Measurements from ENCODE around the gene UNC13D. TPM values are rescaled to one million over a fixed set of nuclear protein-coding genes. Genes with fewer than 3 reads are reported as not detected.
"Not testable (repeated sequence)": the region's sequence is repeated elsewhere in the genome, so short reads cannot be mapped to it uniquely, and the experiment has no call there.

UNC13D gene
- polyA plus RNA-seq, 1 experiment: 0.16 TPM

DNA sequence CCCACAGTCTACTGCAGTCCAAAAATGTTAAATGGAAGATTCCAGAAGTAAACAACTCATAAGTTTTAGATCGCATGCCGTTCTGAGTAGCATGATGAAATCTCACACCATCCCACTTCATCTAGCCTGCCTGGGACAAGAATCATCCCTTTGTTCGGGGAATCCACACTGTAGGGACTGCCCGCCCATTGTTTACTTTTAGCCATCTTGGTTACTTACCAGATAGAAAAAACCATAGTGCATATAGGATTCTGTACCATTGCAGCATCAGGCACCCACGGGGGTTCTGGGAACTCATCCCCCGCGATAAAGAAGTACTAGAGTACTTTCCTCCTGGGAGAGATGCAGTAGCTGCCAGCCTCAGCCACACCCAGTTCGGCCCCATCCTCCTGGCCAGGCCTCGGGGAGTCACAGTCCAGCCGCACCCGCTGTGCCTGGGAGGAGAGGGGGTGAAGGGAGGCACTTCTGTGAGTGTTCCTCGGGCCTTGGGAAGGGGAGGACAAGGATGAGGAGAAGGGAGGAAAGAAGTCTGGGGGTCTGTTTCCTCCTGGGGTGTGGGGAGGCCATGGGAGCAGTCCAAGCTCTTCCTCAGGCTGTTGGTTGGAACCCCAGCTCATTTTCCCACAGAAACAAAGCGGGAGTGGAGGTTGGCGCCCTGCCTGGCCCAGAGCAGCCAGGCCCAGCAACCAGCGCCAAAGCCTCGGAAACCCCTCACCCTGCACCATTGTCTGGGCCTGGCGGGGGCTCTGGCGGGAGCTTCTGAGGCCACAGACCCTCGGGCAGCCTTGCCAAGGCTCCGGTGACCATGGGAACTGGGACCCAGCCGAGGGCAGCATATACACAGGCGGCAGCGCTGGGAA is 25.3 kb upstream of the UNC13D start:
- POLR2A ChIA-PET: interaction anchor here (1.0 to 2.0 kb wide), 2 partner anchors 14 to 89 kb away, joined by 5 to 7 read pairs; partner anchors contain the start of gene WBP2
- H3K9me3 ChIP-seq (ENCODE audit: control insufficient read depth, insufficient read depth, low read length): no peaks in the 10 kb centered on the region
- TF ChIP-seq, protein P1, sequence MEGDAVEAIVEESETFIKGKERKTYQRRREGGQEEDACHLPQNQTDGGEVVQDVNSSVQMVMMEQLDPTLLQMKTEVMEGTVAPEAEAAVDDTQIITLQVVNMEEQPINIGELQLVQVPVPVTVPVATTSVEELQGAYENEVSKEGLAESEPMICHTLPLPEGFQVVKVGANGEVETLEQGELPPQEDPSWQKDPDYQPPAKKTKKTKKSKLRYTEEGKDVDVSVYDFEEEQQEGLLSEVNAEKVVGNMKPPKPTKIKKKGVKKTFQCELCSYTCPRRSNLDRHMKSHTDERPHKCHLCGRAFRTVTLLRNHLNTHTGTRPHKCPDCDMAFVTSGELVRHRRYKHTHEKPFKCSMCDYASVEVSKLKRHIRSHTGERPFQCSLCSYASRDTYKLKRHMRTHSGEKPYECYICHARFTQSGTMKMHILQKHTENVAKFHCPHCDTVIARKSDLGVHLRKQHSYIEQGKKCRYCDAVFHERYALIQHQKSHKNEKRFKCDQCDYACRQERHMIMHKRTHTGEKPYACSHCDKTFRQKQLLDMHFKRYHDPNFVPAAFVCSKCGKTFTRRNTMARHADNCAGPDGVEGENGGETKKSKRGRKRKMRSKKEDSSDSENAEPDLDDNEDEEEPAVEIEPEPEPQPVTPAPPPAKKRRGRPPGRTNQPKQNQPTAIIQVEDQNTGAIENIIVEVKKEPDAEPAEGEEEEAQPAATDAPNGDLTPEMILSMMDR (IDR thresholded peaks at IDR 0.05; ENCODE audit: low read depth, low read length): no peak
- no peak for DNase-seq (ENCODE audit: low read depth, low spot score)
- H3K27ac ChIP-seq (ENCODE audit: low read depth, low read length): peak overlapping the region; percentile 91
- H3K4me3 ChIP-seq (ENCODE audit: low read depth, low read length): peak overlapping the region; percentile 37
- no peaks in the 10 kb centered on the region for H3K27me3 ChIP-seq (ENCODE audit: control insufficient read depth, insufficient read depth, low read length)
- CTCF ChIA-PET: interaction anchor here (0.6 to 1.0 kb wide), 3 partner anchors 8 to 9 kb away, joined by 3 to 4 read pairs (median 3); partner anchors contain the start of gene TRIM47

DNA sequence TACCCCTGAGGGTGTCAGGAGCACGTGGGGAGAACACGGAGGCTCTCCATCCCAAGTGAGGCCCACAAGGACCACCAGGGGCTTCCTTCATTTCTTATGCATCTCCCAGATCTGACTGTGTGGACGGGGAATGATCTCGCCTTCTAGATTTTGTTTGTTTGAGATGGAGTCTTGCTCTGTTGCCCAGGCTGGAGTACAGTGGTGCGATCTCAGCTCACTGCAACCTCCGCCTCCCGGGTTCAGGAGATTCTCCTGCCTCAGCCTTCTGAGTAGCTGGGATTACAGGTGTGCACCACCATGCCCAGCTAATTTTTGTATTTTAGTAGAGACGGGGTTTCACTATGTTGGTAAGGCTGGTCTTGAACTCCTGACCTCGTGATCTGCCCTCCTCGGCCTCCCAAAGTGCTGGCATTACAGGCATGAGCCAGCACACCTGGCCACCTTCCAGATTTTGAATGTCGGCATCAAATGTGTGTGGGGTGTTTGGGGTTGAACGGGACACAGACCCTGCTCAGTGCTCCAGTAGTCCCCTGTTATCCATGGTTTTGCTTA is 24.6 kb upstream of the UNC13D start:
- H3K27me3 ChIP-seq (ENCODE audit: control insufficient read depth, insufficient read depth, low read length); H3K4me3 ChIP-seq (ENCODE audit: low read depth, low read length); H3K9me3 ChIP-seq (ENCODE audit: control insufficient read depth, insufficient read depth, low read length); DNase-seq (ENCODE audit: low read depth, low spot score): not testable (repeated sequence)
- H3K27ac ChIP-seq (ENCODE audit: low read depth, low read length): peak overlapping the region; percentile 91
- ChIA-PET CTCF (interaction anchor here (2.2 kb wide), 1 partner anchor 14 kb away, joined by 8 read pairs; the partner anchor contains the start of gene WBP2), POLR2A (interaction anchor here (2.0 kb wide), 1 partner anchor 89 kb away, joined by 7 read pairs; no protein-coding TSS in a partner anchor)

DNA sequence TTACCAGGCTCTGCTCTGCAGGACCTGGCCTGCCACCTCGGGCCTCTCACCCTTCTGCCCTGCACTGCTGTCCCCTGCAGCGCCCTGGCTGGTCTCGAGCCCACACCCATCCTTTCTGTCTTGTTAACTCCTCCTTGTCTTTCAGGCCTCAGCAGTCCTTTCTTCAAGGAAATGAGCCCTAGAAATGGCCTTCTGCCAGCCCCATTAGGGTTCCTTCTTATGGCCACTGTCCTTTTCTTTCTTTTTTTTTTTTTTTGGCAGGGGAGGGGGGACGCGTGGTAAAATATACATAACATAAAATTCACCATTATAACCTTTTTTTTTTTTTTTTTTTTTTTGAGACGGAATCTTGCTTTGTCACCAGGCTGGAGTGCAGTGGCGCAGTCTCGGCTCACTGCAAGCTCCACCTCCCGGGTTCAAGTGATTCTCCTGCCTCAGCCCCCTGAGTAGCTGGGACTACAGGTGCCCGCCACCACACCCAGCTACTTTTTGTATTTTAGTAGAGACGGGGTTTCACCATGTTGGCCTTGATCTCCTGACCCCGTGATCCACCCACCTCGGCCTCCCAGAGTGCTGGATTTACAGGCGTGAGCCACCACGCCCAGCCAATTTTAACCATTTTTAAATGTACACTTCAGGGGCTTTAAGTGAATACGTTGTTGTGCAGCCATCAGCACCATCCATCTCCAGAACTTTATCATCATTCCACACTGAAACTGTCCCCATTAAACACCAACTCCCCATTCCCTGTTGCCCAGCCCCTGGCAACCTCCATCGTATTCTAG is 21.4 kb upstream of the UNC13D start:
- H3K27ac ChIP-seq (ENCODE audit: low read depth, low read length); DNase-seq (ENCODE audit: low read depth, low spot score); H3K9me3 ChIP-seq (ENCODE audit: control insufficient read depth, insufficient read depth, low read length); H3K27me3 ChIP-seq (ENCODE audit: control insufficient read depth, insufficient read depth, low read length); H3K4me3 ChIP-seq (ENCODE audit: low read depth, low read length): not testable (repeated sequence)
- CTCF ChIA-PET: interaction anchor here (0.6 to 1.5 kb wide), 5 partner anchors 10 to 599 kb away, joined by 3 to 7 read pairs (median 3); partner anchors contain the start of gene WBP2
- POLR2A ChIA-PET: interaction anchor here (1.3 to 1.6 kb wide), 2 partner anchors 8 to 86 kb away, joined by 7 to 10 read pairs; no protein-coding TSS in a partner anchor

DNA sequence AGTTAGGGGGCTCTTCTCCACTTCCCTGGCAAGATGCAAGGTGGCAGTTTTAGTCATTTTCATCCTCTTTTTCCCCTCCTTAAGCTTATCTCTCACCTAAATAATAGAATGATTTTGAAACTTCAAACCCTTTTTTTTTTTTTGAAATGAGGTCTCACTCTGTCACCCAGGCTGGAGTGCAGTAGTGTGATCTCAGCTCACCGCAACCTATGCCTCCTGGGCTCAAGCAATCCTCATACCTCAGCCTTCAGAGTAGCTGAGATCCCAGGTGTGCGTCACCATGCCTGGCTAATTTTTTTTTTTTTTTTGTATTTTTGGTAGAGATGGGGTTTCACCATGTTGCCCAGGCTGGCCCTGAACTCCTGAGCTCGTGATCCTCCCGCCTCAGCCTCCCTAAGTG is 20.7 kb upstream of the UNC13D start:
- ChIA-PET CTCF (interaction anchor here (0.6 to 1.5 kb wide), 6 partner anchors 10 to 599 kb away, joined by 3 to 7 read pairs (median 3); partner anchors contain the start of gene WBP2), POLR2A (interaction anchor here (0.8 to 1.9 kb wide), 4 partner anchors 8 to 85 kb away, joined by 3 to 10 read pairs (median 8); partner anchors contain the start of genes TRIM65 and WBP2)

DNA sequence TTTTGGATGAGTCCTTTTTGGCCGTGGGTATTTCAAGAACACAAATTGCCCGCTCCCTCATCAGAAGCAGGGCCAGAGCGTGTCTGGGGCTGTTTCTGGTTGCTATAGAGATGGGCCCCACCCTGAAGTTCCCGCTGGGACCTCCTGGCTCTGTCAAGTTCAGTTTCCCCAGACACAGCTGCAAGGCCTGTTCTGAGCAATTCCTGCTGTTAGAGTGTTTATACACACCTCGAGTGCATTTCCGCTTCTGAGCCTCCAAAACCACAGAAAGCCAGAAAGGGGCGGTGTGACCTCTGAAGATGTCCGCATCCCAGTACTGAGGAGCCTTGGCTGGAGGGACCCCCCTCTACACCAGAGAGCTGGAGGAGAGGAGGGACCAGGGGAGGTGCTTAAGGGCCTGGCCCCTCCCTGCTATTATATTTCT is 20.3 kb upstream of the UNC13D start:
- Histone ChIP-seq H3K4me3 (ENCODE audit: low read depth, low read length) (no peak overlapping the region), H3K9me3 (ENCODE audit: control insufficient read depth, insufficient read depth, low read length) (no peaks in the 10 kb centered on the region; the same call in 1 of the 2 replicates), H3K27me3 (ENCODE audit: control insufficient read depth, insufficient read depth, low read length) (no peaks in the 10 kb centered on the region), H3K27ac (ENCODE audit: low read depth, low read length) (peak overlapping the region; percentile 25)
- TF ChIP-seq, protein P1 (IDR thresholded peaks at IDR 0.05; ENCODE audit: low read depth, low read length): 0 out of 2 replicates have a peak, but pooled peaks have one; percentile 13
- ChIA-PET CTCF (interaction anchor here (0.7 to 1.5 kb wide), 4 partner anchors 9 to 81 kb away, joined by 3 to 7 read pairs (median 5); partner anchors contain the start of gene WBP2), POLR2A (interaction anchor here (0.8 to 1.9 kb wide), 4 partner anchors 9 to 84 kb away, joined by 3 to 10 read pairs (median 8); partner anchors contain the start of genes TRIM65 and WBP2)
- DNase-seq (ENCODE audit: low read depth, low spot score): peak; percentile 82

More for the DNA sequence above, 20.7 kb upstream of the UNC13D start:
- H3K27ac ChIP-seq (ENCODE audit: low read depth, low read length): peak overlapping the region; percentile 25
- not testable (repeated sequence) for H3K27me3 ChIP-seq (ENCODE audit: control insufficient read depth, insufficient read depth, low read length); H3K9me3 ChIP-seq (ENCODE audit: control insufficient read depth, insufficient read depth, low read length); DNase-seq (ENCODE audit: low read depth, low spot score); H3K4me3 ChIP-seq (ENCODE audit: low read depth, low read length)
